HG03575 (cell line): Measurements from ENCODE around the gene PPP1R3C.

ENCODE experiments used
- ATAC-seq: cut with Tn5 transposase; IDR thresholded peaks from one replicate; pipeline ENCODE4 v1.9.1; 2021; ENCODE audit not compliant: unreplicated experiment, insufficient number of reproducible peaks, low FRiP score; ENCODE audit errors: extremely low read depth

PPP1R3C gene

DNA sequence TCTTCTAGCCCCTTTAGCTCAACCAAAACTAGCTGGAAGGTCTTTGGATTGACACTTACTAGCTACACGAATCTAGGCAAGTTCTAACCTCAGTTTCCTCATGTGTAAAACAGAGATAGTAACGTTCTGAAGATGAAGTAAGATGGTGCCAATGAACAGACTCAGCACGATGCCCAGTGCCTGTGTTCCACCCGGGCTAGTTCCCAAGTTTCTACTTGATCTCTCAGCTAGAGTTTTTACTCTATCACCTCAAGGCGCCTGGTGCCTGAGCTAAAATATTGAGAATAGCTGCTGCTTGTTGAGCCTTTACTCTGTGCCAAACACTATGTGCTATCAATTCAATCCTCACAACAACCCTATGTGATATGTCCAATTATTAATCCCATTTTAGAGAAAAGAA, 1.4 kb upstream of the PPP1R3C start:
- ATAC-seq = no peak

DNA sequence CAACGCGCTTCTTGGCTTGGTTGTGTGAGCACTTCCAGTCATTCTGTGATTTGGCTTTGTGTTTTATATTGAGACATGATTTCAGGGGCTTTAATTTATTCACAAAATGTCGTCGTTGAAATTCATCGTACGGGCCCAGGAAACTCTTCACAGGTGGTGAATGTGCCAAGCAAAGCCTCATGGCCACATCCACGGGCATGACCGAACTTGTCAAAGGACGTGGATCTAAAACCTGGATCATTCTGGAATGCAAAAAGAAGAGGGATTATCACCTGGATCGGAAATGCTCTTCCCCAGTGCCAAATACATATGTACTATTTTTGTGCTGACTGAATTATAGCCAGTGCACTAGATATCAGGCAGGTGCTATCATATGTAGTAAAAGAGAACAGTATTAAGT, 2.2 kb downstream of the PPP1R3C start:
- ATAC-seq = no peak

DNA sequence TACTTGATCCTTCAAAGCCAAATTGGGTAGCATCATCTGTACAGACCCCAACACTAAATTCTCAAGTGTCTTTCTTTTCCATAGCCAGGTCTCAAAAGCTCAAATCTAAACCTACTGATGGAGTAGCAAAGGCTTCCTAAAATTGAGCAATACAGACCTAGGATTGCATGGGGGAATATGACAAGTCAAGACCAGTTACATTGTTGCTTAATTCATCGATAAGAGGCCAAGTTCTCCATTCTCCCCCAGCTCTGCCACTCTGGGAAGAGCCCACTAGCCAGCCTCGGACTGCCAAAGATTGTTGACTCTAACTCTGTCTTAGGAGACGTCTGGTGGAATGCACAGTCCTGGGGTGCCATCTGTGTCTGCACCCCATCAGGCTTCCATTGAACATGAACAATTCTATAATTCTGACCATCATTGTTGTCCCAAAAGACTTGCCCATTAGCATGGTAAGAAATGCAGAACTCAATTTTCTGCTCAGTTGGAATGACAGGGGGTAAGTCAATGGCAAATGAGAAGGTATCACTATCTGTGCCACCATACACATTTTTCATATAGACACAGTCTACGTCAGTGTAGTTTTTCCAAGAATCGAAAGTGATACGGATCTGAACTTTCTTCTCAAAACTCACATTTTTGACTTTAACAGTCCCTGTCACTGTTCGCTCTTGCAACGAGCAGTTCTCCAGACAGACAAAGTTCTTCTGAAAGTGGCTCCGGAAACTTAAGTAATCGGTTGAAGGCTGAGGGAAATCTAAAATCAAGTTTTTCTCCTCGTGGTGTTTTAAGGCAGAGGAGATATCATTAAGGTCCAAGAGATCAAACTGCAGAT, 2.9 kb downstream of the PPP1R3C start:
- no peak for ATAC-seq

DNA sequence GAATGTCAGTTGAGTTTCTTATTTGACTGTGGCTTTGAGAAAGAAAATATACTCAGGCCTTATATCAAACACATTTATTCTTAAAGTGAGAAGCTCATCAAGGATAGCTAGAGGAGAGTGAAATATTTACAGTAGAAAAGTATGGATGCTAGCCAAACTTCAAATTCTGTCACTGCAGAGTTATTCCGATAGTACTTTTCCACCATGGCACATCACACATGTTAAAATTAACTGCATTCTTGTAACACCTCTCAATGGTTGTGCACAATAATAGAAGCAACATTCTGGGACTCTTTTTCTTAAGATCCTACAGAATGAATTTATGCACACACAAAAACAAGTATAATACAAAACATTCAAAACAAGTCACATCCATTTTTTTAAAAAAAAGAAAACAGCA, 4.5 kb downstream of the PPP1R3C start:
- no peak for ATAC-seq

DNA sequence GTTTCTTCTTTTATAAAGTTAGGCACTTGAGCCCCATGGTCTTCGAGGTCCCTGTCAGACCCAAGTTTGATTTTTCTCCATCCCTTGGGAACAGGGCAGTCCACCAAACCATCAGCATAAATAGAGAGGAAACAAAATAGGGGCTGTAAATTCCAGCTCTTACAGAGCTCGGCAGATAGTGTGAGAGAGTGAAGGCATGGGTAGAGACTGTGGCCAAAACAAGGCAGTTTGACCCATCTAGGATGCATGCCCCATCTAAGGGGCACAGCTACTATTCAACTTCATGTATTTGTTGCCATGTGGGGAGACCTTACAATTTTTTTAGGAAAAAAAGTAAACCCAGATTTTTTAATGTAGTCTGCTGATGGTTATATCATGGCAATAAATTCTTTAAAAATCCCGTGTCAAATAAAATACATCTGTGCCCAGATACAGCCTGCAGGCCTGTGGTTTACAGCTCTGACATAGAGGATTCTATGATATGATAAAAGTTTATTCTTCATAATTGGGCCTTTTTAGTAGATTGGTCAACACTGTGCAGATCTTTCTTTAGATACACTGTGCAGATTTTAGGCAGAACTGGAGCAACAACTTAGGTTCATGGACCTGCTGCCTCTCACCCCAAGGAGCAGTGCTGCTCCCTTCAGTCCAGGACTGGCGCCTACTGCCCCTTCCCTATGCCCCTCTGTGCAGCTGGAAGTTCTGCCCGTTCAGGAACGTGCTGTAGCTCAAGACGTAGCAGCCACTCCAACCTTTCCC, 5.3 kb downstream of the PPP1R3C start:
- no peak for ATAC-seq

DNA sequence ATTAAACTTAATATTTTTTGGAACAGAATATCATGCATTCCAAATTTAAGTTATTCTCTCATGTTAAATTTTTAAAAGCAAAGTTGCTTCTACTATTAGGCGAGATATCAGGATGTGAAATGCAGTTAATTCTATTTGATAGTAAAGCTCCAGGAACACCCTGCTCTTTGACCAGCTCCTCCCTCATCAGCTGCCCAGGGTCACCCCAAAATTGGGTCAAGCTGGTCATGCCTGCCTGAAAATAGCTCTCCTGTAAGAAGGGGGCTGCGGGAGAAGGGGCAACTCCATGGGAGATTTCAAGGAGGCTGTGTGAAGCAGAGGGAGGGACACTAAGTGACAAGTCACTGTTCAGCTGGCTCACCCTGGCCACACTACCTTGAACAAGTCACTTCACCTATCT, 5.9 kb downstream of the PPP1R3C start:
- ATAC-seq = no peak

DNA sequence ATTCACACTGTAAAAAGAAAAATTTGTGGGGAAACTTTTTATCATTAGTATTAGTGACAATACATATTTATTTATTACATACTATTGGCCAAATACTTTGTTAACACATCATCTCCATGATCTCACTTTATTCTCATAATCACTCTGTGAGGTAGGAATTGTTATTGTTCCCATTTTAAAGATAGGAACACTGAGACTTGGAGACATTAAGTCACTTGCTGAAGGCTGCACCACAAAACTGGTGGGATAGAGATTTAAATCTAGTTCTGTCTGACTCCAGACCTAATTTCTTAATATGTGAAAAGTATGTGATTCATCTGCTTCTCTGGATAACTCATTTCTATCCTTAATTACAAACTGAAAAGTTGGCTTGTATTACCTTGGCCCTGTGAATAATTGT, 8.2 kb downstream of the PPP1R3C start:
- no peak for ATAC-seq

DNA sequence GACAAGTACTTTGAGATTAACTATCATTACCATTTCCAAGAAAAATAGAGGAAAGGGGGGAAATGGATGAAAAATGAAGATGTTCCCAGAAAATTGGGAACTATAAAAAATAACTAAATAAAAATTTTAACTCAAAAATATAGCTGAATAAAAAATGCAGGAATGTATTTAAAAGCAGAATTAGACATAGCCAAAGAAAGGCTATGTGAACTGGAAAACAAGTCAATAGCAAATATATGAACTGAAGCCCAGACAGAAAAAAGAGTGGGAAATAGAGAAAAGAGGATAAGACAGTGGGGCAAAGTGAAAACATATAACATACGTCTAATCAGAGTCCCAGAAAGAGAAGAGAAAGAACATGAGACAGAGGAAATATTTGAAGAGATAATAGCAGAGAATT, 10.3 kb downstream of the PPP1R3C start:
- ATAC-seq = no peak

DNA sequence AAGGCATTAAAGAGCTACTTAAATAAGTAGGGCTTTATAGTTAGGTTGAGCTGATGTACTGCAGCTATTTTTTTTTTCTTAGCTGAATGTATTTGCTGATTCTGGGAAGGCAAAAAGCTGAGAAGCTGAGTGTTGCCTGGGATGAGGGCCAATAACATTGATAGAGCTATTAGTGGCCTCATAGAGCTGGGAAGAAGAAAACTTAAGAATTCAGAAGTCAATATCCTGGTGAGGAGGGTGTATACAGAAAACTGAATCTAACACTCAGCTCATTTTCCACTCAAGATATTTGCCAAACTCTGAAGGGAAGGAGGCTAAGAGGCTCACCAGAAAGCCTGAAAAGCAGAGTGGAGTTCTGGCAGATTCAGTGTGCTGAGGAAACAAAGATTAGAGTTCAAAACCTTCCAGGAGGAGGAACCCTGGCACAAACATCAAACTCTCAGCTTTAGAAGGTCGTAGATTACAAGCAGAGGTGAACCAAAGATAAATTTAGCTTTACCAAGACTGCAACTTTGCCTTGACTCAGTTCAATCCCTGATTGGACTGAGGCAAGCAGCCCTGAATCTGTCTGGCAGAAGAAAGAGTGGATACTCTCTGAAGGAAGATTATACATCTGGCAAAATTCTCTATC, 11.3 kb downstream of the PPP1R3C start:
- ATAC-seq = no peak

DNA sequence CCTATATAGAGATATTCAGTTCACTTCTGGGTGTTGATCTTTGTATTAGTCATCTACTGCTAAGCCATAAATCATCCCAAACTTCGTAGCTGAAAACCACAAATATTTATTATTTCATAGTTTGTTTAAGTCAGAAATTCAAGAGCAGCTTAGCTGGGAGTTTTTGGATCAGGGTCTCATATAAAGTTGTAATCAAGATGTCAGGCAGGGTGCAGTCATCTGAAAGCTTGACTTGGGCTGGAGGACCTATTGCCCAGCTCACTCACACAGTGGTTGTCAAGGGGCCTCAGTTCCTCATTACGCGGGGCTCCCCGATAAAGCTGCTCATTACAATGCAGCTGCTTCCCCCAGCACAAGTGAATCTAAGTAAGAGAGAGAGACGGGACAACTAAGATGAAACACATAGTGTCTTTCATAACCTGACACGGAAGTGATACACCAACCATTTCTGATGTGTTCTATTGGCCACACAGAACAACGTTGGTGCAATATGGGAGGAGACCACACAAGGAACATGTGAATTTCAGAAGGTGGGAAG, 15.7 kb downstream of the PPP1R3C start:
- no peak for ATAC-seq

DNA sequence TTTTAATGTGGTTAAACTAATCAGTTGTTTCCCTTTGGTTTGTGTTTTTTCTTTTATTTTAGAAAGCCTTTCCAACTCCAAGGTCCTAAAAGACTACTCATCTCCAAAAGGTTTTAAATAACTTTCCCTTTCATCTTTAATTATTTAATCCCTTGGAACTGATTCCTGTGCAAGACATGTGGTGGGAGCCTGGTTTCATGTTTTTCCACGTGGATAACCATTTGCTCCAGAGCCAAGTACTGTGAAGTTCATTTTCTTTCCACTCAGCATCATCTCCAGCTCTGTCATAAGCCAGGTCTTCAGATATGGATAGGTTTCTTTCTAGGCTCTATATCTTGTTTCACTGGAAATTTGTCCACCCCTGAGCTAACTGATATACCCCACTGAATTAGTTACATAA, 16.7 kb downstream of the PPP1R3C start:
- ATAC-seq = no peak

DNA sequence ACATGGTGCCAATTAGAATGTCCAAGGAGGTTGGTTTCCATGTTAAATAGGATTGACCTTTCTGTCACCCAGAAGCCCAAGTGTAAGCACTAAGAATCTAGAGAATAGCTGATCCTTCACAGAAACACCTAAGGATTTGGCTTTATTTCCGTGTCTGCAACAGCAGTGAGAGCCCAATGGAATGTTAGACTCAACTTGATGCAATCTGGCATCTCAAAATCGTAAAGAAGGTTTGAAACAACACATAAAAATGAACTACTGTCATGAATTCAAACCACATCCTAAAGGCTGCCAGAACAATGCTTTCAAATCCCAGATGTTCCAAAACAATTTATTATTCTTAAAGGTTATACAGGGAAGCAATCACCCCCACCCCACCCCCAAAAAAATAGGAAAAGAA, 18.6 kb downstream of the PPP1R3C start:
- ATAC-seq = no peak

DNA sequence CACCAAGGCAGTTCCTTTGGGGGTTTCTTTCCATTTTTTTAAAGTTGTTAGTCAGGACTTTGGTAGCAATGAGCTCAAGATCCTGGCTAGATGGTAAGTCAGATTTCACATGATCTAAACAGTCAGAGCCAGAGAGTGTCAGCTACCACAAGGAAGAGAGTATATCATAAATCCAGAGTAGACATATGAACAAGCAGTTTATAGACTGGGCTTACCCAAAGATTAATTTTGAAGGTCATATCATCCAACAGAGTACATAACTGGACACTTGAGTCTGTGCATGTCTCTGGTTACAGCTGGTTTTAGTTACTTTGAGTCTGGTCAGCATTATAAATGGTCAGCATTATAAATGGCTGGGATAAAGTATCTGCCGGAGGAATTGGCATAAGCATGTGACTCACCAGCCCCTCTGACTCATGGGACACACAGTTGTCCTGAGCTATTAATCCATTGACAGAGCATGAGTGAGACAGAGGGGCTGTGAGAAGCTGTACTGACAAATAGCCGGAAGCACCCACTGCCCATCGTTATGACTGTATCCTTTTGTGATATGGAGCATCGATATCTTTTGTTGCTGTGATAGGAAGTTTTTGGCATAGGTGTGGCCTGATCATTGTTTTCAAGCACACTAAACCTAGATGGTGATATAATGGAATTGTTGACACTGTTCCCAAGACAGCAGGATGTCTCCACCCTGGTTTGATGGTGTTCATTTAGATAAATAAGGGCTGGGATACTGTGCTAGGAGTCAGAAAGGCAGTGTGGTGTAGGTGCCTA, 19.3 kb downstream of the PPP1R3C start:
- no peak for ATAC-seq

DNA sequence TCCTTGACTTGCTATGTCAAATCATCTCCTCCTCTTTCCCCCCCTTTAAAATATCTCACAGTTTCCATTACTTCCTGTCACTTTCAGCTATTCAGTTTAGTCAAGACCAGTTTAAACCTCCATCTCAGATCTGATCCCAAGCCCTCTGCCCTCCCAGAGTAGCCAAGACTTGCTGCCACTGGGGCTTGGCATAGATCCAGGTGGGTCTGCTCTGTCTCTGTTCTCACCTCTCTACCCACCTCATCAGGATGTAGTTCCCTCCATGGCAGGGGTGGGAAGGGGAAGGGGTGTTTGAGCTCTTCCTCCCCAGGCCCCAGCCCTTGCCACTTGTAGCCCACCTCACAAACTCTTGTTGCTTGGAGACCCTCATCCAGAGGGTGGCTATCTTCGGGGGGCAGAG, 22.0 kb downstream of the PPP1R3C start:
- no peak for ATAC-seq

DNA sequence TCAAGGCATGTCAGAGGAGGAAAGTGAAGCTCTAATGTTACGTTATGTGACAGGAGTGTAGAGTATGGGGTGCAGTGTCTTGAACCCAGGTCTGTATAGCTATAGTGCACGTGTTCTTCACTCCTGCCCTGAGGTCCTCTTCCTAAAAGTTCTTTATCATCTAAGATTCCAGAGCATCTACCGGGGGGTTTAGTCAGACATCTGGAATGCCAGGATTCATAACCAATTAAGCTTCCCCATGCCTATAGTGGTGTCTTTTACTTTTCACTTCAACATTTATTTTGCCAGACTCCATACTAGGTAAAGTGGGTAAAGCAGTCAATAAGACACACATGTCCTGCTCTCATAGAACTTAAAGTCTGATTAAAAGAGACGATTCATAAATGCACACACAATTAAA, 22.4 kb downstream of the PPP1R3C start:
- no peak for ATAC-seq

DNA sequence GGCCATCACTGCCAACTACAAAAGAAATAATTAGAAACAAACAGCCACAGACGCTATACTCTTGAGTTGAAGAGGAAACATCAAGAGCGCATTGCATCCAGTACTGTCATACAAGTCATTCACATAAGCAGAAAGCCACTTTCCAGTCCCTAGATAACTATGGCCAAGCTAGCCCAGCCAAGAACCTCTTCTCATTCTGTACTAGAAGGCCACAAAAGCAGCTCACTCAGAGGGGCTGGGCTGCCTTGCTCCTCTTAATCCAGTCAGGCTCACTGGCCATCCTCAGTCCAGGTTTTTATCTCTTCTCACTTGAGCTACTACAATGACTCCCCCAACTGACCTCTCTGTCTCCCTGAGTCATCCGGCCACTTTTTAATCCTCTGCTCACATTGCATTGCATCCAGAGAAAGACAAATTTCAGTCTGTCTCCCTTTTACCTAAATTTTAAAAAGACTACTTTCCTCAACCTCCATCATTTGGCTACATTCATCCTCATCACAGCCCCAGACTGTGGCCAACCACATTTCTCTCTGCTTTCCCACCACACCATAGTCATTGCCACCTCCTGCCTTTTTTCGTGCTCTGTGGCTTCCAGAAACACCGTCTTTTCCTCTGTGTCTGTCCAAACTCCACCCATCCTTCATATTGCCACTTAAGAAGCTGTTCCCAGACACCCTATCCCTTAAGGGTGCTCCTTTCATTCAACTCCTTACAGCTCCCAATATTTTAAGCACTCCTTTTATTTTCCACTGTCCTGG, 25.0 kb downstream of the PPP1R3C start:
- no peak for ATAC-seq

DNA sequence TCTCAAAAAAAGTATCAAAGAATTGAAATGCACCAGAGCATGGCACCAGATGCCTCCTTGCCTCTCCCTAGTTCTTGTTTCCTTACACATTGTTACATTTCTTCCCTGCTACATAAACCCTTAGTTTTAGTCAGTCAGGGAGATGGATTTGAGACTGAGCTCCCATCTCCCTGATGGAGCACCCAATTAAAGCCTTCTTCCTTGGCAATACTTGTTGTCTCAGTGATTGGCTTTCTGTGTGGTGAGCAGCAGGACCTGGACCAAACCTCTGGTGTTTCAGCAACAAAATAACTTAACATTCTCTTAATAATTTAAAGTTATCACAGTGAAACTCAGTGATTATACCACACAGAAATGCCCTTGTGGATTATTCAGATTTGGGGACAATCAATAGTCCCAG, 26.9 kb downstream of the PPP1R3C start:
- no peak for ATAC-seq
